ENCODE measurements around the gene PFKFB4. TPM values are rescaled to one million over a fixed set of nuclear protein-coding genes. Genes with fewer than 3 reads are reported as not detected.
A peak's percentile ranks its signal among the peaks of the same experiment; 100 is the strongest.

Gene PFKFB4
- total RNA-seq, 3 donors from 2014 or later, result 1.8 to 6.9 (median 5.2) TPM

- TF ChIP-seq POLR2A (IDR thresholded peaks at IDR 0.05) (no peak), CTCF (IDR thresholded peaks at IDR 0.05) (no peak), POLR2AphosphoS5 (IDR thresholded peaks at IDR 0.05) (no peak)
- Histone ChIP-seq H3K9me3 (no peaks in the 10 kb centered on the region), H3K4me1 (peaks cover 19 to 31% of the 10 kb centered on the region in 2 donors), H3K27me3 (no peaks in the 10 kb centered on the region), H3K36me3 (no peaks in the 10 kb centered on the region), H3K4me3 (no peak overlapping the region), H3K27ac (peak overlapping the region; percentile 99 to 100)
- DNase-seq (ENCODE audit: low spot score in 2 of 2), result no peak
- intact Hi-C loops (cut with DNase I; ENCODE audit: low total_unique reads), result no loop called here
Measured at GRCh38 chr3:48468329-48468731, 88.3 kb downstream of the PFKFB4 start.

Other genes starting within 250 kb of the PFKFB4 start
- gene SPINK8, start 223.1 kb downstream of the PFKFB4 start, total RNA-seq, result not detected
- under 1 TPM in 2 of 3 donors, not detected in 1; 0.32 to 0.66 TPM for gene FBXW12, start 184.6 kb downstream of the PFKFB4 start, total RNA-seq
- gene PLXNB1, start 126.7 kb downstream of the PFKFB4 start, total RNA-seq, result 100 to 1,000 TPM in 2 of 3 donors, 10 to 100 TPM in 1; 60.2 to 182 (median 148) TPM
- gene CCDC51, start 116.7 kb downstream of the PFKFB4 start, total RNA-seq, result 10 to 100 TPM; 12.5 to 14.7 (median 13.9) TPM
- gene TMA7, start 116.5 kb downstream of the PFKFB4 start, total RNA-seq, result 100 to 1,000 TPM; 270 to 343 (median 333) TPM
- 1 to 10 TPM; 8.2 to 8.6 (median 8.2) TPM for gene ATRIP, start 110.1 kb downstream of the PFKFB4 start, total RNA-seq
- gene SHISA5, start 52.6 kb downstream of the PFKFB4 start, total RNA-seq, result 10 to 100 TPM; 65.6 to 90.1 (median 77.0) TPM
- gene UCN2, start 7.0 kb upstream of the PFKFB4 start, total RNA-seq, result under 1 TPM in 1 of 3 donors, not detected in 2; 0.44 TPM
- 10 to 100 TPM in 2 of 3 donors, under 1 TPM in 1; 0.48 to 18.6 (median 12.5) TPM for gene COL7A1, start 38.5 kb upstream of the PFKFB4 start, total RNA-seq
- 100 to 1,000 TPM; 163 to 230 (median 180) TPM for gene UQCRC1, start 52.8 kb upstream of the PFKFB4 start, total RNA-seq
- not detected for gene TMEM89, start 65.0 kb upstream of the PFKFB4 start, total RNA-seq
- gene SLC26A6, start 78.7 kb upstream of the PFKFB4 start, total RNA-seq, result 10 to 100 TPM; 12.6 to 21.6 (median 16.0) TPM
- 1 to 10 TPM in 2 of 3 donors, under 1 TPM in 1; 0.88 to 1.3 (median 1.1) TPM for gene CELSR3, start 106.1 kb upstream of the PFKFB4 start, total RNA-seq
- gene NCKIPSD, start 129.1 kb upstream of the PFKFB4 start, total RNA-seq, result 10 to 100 TPM; 31.8 to 40.3 (median 36.4) TPM
- gene IP6K2, start 160.4 kb upstream of the PFKFB4 start, total RNA-seq, result 100 to 1,000 TPM in 2 of 3 donors, 10 to 100 TPM in 1; 84.0 to 185 (median 126) TPM